Activated CD4-positive, CD25-positive, alpha-beta regulatory T cell (primary cell): ENCODE data around the gene CDH23.

Experiments used
- DNase-seq, 4 experiments: peaks; one replicate each; lab custom pipeline; 2025; lab: John Stamatoyannopoulos, UW

The CDH23 gene

GRCh38 chr10:71725249-71725648, 328.5 kb downstream of the CDH23 start:
- DNase-seq = no peak

GRCh38 chr10:71725998-71726579, 329.4 kb downstream of the CDH23 start:
- DNase-seq = peak in 2 of 4 experiments; percentile 45 to 51

- no peak for DNase-seq
These were observed 329.9 kb downstream of the CDH23 start for GRCh38 chr10:71726580-71727104.

GRCh38 chr10:71727105-71727737, 330.5 kb downstream of the CDH23 start:
- peak in 2 of 4 experiments; percentile 23 to 37 for DNase-seq

GRCh38 chr10:71727738-71728737, 331.3 kb downstream of the CDH23 start:
- DNase-seq = peak in 3 of 4 experiments; percentile 37 to 51 (median 47)

- no peak for DNase-seq
These were observed 332.5 kb downstream of the CDH23 start for GRCh38 chr10:71729161-71729636.

- no peak for DNase-seq
These were observed 335.1 kb downstream of the CDH23 start for GRCh38 chr10:71731791-71732190.

- DNase-seq = no peak
These were observed 338.1 kb downstream of the CDH23 start for GRCh38 chr10:71734797-71735196.

- peak in 2 of 4 experiments; percentile 47 to 58 for DNase-seq
These were observed 339.2 kb downstream of the CDH23 start for GRCh38 chr10:71735709-71736569.

GRCh38 chr10:71736570-71736952, 339.8 kb downstream of the CDH23 start:
- no peak for DNase-seq

GRCh38 chr10:71737001-71737833, 340.5 kb downstream of the CDH23 start:
- no peak for DNase-seq

GRCh38 chr10:71737834-71738197, 341.1 kb downstream of the CDH23 start:
- DNase-seq = no peak

GRCh38 chr10:71739358-71739900, 342.7 kb downstream of the CDH23 start:
- no peak for DNase-seq

GRCh38 chr10:71740069-71740653, 343.4 kb downstream of the CDH23 start:
- no peak for DNase-seq

- no peak for DNase-seq
These were observed 344.3 kb downstream of the CDH23 start for GRCh38 chr10:71741029-71741428.

GRCh38 chr10:71741671-71742070, 345.0 kb downstream of the CDH23 start:
- DNase-seq = no peak

- no peak for DNase-seq
These were observed 345.8 kb downstream of the CDH23 start for GRCh38 chr10:71742301-71743088.

GRCh38 chr10:71743089-71743838, 346.5 kb downstream of the CDH23 start:
- DNase-seq = no peak
